Suprapubic skin (tissue), 4 donors: ENCODE data around the gene GGT7.

Experiments used
- CTCF ChIP-seq, 2 donors: fragments of 200-600 bp in 1 of 2; fragments of 450-650 bp in 1 of 2; sonication (generic) in 1 of 2; IDR thresholded peaks; one replicate each; pipeline ENCODE4 v1.5.1; 2016 to 2019; ENCODE audit warnings: antibody characterized with exemption in 2 of 2, mild to moderate bottlenecking in 1 of 2, moderate library complexity in 1 of 2
- EP300 ChIP-seq: sonication (generic); formaldehyde crosslinking; IDR thresholded peaks from one replicate; pipeline ENCODE4 v1.6.1; 2017; ENCODE audit warnings: antibody characterized with exemption
- POLR2A ChIP-seq, 2 donors: fragments of 450-650 bp; IDR thresholded peaks; one replicate each; pipeline ENCODE4 v1.6.1; 2017; ENCODE audit warnings: antibody characterized with exemption in 2 of 2, mild to moderate bottlenecking in 2 of 2, moderate library complexity in 2 of 2
- POLR2AphosphoS5 ChIP-seq, 3 donors: sonication (generic); formaldehyde crosslinking; IDR thresholded peaks; one replicate each; pipeline ENCODE4 v1.6.1; 2017; ENCODE audit warnings: antibody characterized with exemption in 3 of 3

- TF ChIP-seq CTCF (IDR thresholded peaks at IDR 0.05) (no peak), POLR2AphosphoS5 (IDR thresholded peaks at IDR 0.05) (no peak), POLR2A (IDR thresholded peaks at IDR 0.05) (no peak), EP300 (no peak)
Observed at GRCh38 chr20:34863421-34863965, 9.2 kb downstream of the GGT7 start.
